HG03139 (cell line): ENCODE results near the gene PRKAG2.

Experiments used
- ATAC-seq: cut with Tn5 transposase; IDR thresholded peaks from one replicate; pipeline ENCODE4 v1.9.1; 2021; ENCODE audit not compliant: unreplicated experiment

Gene PRKAG2

GRCh38 chr7:151630851-151631569 is 245.9 kb downstream of the PRKAG2 start:
- ATAC-seq: no peak

DNA sequence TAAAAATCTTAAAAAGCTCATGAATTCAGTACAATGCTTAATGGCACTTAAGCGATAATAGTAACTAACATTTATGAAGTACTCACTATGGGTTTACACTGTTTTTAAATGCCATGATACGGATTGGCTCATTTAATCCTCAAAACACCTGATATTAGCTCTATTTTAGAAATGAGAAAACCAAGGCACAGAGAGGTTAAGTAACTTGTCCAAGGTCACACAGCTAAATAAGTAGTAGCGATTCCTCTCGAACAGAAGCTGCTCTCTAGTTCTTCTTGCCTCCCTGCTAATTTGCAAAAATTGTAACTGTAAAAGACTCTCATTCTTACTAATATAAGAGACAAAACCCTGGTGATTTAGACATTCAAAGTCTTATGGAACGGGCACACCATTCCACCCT is 246.6 kb downstream of the PRKAG2 start:
- ATAC-seq: no peak

- ATAC-seq: no peak
Observed at GRCh38 chr7:151629713-151630272, 247.1 kb downstream of the PRKAG2 start.

DNA sequence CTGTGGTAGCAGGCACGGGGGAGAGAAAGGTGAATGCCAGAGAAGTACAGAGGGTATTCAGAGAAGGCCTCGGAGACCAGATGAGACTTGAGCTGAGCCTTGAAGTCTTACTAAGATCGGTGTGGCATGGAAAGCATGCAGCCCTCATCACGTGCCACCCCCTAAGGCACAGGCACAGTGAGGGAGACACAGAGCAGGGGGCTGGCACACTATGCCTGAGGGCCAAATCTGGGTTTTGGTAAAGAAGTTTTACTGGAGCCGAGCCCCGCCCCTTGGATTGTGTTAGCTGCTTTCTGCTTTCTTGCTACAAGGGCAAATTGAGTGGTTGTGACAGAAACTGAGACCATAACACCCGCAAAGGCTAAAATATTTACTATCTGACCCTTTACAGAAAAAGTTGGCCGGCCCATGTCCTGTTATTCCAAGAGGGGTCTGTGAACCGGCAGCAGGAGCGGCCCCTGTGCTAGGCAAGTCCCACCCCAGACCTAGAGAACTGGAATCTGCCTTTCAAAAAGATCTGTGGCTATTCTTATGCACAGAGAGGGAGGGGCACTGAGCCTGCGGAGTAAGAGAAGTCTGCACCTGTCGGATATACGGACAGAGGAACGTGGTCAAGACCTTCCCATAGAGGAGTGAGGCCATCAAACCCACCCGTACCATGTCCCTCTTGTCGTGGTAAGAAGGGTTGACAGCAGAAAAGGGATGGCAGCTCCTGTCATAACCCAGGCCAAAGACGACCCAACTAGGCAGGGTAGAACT is 247.9 kb downstream of the PRKAG2 start:
- no peak for ATAC-seq

- ATAC-seq: no peak
Observed at GRCh38 chr7:151626422-151627115, 250.3 kb downstream of the PRKAG2 start.

DNA sequence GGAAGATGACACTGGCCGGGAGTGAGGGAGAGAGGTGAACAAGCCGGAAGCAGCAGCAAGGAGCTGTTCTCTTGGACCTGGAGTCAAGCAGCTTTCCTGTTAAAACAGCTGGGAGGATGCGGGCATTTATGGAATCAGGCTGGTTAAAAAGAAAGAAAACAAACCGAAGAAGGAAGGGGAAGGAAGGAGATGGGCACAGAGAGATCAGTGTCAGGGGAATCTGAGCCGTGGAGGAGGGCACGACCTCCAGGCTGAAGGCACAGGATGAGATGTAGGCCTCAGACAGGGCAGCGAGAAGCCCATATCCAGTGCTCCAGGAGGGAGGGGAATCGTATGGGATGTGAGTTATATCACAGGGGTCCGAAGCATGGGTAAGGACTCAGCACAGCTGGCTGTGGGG is 251.3 kb downstream of the PRKAG2 start:
- ATAC-seq: no peak

DNA sequence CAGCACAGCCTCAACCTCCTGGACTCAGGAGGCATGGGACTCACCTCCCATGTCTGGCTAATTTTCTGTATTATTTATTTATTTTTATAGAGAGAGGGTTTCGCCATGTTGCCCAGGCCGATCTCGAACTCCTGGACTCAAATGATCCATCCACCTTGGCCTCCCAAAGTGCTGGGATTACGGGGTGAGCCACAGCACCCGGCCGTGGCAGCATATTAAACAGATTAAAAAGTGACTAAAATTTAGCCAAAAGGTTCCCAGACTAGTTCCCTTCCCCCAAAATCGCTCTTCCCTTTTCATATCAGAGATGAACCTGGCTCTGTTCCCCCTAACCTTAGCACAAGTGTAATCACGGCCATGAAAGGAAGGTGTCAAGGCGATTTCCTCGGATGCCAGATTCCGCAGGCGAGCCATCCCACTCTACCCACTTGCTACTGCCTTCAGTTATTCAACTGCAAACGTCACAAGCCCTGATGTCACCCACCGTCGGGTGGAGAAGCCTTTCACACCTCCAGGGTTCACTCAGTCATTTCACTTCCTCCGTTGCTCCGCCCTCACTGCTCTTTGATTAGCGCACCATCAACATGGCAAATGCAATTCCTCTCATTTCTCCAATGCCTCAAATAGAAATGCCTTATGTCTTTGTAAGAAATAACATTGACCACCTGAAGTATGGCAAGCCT is 252.5 kb downstream of the PRKAG2 start:
- ATAC-seq: no peak

GRCh38 chr7:151623766-151624165 is 253.1 kb downstream of the PRKAG2 start:
- ATAC-seq: no peak

DNA sequence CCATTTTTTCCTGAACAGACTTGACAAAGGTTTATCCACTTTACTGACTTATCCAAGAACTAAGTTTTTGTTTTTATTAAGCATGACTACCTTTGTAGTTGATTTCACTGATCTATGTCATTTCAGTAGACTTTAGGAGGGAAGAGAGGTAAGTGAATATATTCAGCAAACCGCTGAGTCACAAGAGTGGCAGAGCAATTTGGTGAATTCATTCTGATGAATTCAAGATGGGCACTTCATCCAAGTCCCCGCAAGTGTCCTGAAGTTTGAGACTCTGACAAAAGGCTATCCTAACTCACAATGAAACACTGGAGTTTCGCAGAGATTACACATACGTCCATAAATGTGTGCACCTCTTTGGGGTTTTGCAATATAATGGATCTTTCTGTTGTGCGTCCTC is 255.0 kb downstream of the PRKAG2 start:
- ATAC-seq: no peak

DNA sequence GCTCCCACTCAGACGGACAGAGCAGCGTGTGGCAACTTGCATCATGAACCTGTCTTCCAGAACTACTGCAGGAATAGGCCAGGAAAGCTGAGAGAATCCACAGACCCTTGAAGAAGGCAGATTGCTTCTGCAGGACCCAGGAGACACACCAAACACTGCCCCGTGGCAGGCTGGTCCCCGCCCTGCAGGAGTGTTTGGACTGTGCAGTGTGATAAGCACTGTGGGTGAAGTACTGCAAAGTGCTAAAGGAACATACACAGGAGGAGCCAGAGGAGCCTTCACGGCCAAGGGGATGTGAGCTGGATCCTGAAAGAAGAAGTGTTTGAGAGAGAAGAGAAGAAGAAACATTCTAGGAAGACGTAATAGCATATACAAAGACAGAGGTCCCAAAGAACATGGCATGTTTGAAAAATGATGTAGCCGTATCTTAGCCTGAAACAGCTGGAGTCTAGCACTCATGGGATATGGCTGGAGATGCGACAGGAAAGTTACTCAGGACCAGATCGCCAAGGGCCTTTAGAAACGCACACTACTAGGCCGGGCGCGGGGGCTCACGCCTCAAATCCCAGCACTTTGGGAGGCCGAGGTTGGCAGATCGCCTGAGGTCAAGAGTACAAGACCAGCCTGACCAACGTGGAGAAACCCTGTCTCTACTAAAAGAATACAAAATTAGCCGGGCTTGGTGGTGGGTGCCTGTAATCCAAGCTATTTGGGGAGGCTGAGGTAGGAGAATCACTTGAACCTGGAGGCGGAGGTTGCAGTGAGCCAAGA is 260.3 kb downstream of the PRKAG2 start:
- ATAC-seq: no peak

DNA sequence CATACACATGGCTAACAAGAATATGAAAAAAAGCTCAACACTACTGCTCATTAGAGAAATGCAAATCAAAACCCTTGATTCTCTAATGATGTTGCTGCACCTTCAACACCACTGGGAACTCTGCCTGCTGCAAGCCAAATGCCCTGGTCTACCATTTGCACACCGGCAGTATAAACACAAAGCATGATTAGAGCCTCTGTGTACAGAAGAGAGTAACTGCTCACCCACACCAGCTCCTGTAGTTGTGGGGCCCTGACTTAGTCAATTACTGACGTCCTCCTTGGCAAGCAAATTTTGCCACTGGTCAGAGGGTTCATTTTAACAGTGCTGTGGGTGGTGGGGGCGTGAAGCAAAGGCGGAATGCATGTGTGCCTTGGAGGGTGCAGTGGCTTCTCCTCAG is 261.1 kb downstream of the PRKAG2 start:
- ATAC-seq: no peak

GRCh38 chr7:151615058-151615457 is 261.9 kb downstream of the PRKAG2 start:
- ATAC-seq: no peak

DNA sequence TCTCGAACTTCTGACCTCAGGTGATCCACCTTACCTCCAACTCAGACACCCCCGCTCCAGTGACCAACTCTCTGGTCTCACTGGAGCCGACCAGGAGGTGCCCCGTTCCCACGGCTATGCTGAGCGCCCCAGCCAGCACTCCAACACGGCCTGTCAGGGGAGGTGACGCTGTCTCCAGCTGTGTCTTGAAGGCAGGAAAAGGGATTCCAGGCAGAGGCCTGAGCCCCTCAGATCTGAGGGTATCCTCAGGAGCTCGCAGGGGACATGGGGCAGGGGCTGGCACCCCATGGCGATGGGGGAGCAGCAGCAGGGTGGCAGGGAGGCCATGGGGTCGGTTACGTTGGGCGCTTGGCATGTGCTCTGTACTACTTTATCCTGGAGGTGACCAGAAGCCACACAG is 262.9 kb downstream of the PRKAG2 start:
- ATAC-seq: no peak

DNA sequence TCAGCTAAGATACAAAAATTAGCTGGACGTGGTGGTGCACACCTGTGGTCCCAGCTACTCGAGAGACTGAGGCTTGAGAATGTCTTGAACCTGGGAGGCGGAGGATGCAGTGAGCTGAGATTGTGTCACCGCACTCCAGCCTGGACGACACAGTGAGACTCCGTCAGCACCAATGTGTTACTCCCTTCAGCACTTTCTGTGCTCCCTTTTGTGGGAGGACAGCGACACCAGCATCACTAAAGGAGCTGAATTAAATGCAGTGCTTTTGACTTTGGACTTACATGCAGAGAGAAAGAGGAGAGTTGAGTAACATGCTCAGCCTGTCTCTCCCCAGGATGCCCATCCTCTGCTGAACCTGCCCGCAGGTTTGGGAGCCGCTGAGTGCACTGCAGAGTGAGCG is 265.0 kb downstream of the PRKAG2 start:
- no peak for ATAC-seq

DNA sequence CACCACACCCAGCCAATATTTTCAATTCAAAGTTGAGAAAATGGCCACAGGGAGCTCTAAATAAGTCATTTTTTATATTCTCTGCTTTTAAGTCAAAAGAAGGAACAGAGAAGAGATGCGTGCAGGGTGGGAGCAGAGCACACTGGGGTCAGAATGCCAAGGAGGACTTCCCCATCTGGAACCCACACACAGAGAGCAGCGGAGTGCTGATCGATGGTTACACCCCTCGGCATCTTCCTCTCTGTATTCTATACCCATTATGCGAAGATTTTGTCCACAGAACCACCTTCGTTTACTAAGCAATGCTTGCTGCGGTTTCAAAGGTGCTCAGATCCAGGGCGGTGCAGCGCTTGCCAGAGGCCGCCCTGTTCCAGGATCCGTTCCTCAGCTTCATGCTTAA is 265.9 kb downstream of the PRKAG2 start:
- ATAC-seq: no peak

DNA sequence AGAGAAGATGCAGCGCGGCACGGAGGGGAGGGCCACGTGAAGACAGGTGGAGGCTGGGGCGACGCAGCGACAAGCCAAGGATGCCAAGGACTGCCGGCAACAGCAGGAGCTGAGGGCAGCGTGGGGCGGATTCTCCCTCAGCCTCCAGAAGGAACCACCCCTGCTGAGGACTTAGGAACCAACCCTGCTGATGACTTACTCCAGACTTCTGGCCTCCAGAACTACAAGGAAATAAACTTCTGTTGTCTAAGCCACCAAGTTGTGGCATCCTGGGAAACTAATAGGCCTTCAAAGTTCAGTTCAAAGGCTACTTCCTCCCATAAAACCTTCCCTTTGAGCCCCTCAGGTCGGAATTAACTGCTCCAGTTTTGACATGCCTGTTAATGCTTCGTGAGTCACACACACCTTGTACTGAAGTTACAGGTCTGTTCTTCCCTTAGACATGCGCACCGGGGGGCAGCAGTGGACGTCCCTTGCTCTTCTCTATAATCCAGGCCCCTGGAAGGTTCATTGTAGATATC is 268.8 kb downstream of the PRKAG2 start:
- ATAC-seq: no peak

DNA sequence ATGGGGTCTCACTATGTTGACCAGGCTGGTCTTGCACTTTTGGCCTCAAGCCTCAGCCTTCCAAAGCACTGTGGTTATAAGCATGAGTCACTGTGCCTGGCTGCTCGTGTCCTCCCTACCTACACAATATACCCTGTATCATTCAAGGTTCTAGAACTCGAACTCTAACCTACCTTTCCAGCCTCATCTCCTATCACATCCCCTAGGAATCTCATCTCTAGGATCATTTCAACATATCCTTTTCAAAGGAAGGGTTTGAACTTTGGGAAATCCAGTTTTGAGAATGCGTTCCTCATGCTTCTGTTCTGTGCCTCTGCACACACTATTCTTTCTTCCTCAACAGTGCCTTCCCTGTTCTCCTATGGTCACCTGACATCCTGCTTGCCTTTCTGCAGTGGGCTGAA is 269.4 kb downstream of the PRKAG2 start:
- no peak for ATAC-seq

- no peak for ATAC-seq
Observed at GRCh38 chr7:151603951-151604350, 273.0 kb downstream of the PRKAG2 start.

GRCh38 chr7:151601521-151602305 is 275.2 kb downstream of the PRKAG2 start:
- no peak for ATAC-seq
